ENCODE results near the gene XYLB.

DNA sequence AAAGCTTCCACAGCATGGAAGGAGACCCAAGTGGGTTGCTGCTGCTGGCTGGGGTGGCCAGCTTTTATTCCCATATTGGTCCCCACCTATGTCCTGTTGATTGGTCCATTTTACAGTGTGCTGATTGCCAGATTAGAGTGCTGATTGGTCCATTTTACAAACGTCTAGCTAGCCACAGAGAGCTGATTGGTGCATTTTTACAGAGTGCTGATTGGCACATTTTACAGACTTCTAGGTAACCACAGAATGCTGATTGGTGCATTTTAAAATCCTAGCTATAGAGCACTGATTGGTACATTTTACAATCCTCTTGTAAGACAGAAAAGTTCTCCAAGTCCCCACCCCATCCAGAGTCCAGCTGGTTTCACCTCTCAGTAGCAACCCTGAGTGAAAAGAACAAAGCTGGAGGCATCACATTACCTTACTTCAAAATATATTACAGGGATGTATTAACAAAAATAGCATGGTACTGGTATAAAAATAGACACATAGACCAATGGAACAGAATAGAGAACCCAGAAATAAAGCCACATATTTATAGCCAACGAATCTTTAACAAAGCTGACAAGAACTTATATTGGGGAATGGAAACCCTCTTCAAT lies 99.6 kb downstream of the XYLB start:
- TF ChIP-seq EP300 (conservative IDR thresholded peaks at IDR 0.05; ENCODE audit: poor library complexity, severe bottlenecking): no peak
- no peak for TF ChIP-seq EZH2 (IDR thresholded peaks at IDR 0.05; ENCODE audit: borderline replicate concordance, insufficient read depth, low read length, poor library complexity, severe bottlenecking)
